ENCODE measurements around the gene ATXN1.

GRCh38 chr6:16377470-16377869, 383.8 kb downstream of the ATXN1 start:
- TF ChIP-seq CTCF (IDR thresholded peaks at IDR 0.05) = no peak
- no peak for TF ChIP-seq POLR2A (IDR thresholded peaks at IDR 0.05)
